Activated T-cell treated with anti-CD3 and anti-CD28 coated beads for 24 hours (primary cell): ENCODE data around the gene LCN6.
"Not testable (repeated sequence)": the region's sequence is repeated elsewhere in the genome, so short reads cannot be mapped to it uniquely, and the experiment has no call there.

Source experiments
- DNase-seq: peaks from one replicate; pipeline ENCODE4 v3.0.0-alpha.2; 2020; ENCODE audit warnings: low read depth

LCN6 gene

DNA sequence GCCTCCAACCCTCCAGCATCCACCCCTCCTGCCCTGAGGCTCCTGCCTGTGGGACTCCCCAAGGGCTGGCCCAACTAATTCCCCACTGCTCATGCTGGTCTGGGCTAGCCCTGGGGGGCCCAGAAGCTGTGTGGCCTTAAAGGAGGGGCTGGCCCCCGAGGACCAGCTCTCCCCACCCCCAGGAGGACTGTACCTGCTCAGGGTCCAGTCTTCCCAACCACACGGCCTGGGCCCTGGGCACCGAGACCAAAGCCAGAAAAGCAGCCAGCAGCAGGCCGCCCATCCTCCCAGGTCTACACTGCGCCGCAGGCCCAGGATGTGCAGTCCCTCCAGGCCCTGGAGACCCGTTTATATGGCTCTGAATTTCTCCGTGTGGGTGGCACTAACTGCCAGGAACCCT is at the start of gene LCN6:
LCN6 (minus strand) TSS at position 325 of the 400 bp plus-strand sequence; CDS start at position 283, 42 bp downstream.
- no peak for DNase-seq

DNA sequence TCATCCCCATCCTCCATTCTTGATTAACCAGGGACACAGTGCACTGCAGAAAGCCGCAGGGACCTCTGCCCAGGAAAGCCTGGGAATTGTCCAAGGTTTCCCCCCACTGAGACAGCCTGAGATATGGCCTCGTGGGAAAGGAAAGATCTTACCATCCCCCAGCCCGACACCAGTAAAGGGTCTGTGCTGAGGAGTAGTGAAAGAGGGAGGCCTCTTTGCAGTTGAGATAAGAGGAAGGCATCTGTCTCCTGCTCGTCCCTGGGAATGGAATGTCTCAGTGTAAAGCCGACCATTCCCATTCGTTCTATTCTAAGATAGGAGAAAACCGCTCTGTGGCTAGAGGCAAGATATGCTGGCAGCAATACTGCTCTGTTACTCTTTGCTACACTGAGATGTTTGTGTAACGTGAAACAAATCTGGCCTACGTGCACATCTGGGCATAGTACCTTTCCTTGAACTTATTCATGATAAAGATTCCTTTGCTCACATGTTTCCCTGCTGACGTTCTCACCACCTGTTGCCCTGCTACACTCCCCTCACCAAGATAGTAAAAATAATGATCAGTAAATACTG is 48.5 kb upstream of the LCN6 start:
- DNase-seq: not testable (repeated sequence)

DNA sequence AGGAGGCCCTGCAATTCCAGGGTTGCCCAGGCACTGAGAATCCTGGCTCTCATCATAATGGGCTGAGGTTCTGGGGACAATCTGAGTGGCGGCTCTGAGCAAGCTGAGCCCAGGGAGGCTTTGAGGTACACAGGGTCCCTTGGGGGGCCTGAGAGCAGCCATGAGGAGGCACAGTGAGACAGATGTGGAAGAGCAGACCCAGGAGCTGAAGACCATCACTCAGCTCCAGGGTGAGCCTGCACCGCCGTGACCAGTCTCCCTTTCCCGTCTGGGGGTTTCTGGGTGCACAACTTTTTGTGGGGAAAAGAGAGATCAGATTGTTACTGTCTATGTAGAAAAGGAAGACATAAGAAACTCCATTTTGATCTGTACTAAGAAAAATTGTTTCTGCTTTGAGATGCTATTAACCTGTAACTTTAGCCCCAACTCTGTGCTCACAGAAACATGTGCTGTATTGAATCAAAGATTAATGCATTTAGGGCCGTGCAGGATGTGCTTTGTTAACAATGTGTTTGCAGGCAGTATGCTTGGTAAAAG is 48.0 kb upstream of the LCN6 start, which contains the start of gene CCDC183:
CCDC183 (plus strand) TSS at position 101 of the 537 bp plus-strand sequence; CDS start at position 161, 60 bp downstream.
- no peak for DNase-seq

GRCh38 chr9:136795000-136795348 is 46.6 kb upstream of the LCN6 start:
- no peak for DNase-seq

DNA sequence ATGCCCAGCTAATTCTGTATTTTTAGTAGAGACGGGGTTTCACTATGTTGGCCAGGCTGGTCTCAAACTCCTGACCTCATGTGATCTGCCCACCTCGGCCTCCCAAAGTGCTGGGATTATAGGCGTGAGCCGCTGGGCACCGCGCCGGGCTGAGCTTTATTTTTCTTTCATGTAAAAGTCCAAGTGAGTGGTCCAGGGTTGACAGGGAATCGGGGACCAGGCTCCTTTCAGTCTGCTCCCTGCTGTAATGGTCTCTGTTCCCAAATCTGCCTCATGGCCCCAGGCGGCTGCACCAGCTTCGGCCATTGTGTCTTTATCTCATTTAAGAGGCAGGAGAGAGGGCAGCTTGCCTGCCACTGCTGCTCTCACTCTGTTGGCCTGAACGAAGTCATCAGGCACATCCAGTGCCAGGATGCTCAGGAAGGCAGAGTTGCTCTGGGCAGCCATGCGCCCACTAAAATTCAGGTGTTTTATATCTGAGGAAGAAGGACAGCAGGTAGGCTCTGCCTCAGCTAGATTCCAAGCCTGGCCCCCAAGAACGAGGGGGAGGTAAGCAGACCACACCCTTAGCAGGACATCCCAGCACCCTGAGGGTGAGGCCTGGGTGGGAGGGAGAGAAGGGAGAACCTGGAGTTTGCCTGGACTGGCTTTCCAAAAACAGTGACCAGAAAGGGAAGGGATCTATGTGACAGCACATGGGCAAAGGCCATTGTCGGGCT is 46.1 kb upstream of the LCN6 start:
- no peak for DNase-seq

GRCh38 chr9:136793086-136793946 is 45.0 kb upstream of the LCN6 start:
- DNase-seq: no peak

GRCh38 chr9:136792321-136793085 is 44.2 kb upstream of the LCN6 start:
- DNase-seq: no peak

DNA sequence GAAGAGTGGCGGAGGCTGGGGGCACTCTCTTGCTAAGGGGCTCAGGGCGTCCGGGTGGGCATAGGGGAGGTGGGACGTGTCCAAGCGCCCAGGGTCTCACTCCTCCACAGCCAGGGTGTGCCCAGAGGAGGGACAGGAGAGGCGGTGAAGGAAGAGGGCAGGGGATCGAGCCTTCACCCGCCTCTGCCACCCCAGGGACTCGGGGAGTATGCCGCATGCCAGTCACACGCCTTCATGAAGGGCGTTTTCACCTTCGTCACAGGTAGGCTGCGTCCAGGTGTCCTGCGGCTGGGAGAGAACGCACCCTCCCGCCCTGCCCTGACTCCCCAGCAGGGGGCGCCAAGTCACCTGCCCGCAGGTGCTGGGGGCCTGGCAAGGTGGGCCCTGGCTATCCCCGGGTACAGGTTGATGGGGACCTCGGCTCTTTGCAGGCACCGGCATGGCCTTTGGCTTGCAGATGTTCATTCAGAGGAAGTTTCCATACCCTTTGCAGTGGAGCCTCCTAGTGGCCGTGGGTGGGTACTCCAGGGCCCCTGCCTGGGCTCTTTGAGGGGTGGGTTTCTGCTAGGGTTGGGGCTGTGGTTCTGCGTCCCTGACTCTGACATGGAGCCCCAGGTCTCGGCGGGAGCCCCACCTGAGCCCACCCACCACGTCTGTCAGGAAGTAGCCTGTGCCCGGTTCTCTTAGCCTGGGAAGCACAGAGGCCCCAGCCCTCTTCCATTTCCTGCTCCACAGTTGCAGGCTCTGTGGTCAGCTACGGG is 43.4 kb upstream of the LCN6 start:
- peak; percentile 52 for DNase-seq

- DNase-seq: peak; percentile 100
Measured at GRCh38 chr9:136790640-136791515, 42.6 kb upstream of the LCN6 start, which contains the start of gene TMEM141. Gene TMEM141 (plus strand): TSS chr9:136791344. CDS start chr9:136791371, 27 bp downstream.

GRCh38 chr9:136789523-136789937 is 41.2 kb upstream of the LCN6 start:
- no peak for DNase-seq

- DNase-seq: not testable (repeated sequence)
Measured at GRCh38 chr9:136788644-136789522, 40.6 kb upstream of the LCN6 start.

GRCh38 chr9:136787690-136788400 is 39.5 kb upstream of the LCN6 start:
- peak; percentile 64 for DNase-seq

- DNase-seq: not testable (repeated sequence)
Measured at GRCh38 chr9:136786983-136787382, 38.7 kb upstream of the LCN6 start.

DNA sequence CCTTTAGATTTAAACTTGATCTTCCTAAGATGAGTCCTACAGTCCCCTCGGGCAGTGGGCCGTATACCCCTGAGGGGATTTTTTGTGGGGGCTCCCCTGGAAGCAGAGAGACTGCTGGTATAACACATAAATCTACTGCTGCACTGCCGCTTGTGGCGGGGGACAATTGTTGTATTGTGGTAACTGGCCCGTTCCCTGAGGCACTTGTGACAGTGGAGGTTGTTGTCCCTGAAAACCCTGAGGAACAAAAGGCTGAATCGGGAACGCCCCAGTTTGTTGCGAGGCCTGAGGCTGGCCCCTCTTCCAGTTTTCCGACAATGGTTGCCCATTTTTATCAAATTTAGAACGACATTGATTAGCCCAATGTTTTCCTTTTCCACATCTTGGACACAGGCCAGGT is 38.1 kb upstream of the LCN6 start:
- no peak for DNase-seq

DNA sequence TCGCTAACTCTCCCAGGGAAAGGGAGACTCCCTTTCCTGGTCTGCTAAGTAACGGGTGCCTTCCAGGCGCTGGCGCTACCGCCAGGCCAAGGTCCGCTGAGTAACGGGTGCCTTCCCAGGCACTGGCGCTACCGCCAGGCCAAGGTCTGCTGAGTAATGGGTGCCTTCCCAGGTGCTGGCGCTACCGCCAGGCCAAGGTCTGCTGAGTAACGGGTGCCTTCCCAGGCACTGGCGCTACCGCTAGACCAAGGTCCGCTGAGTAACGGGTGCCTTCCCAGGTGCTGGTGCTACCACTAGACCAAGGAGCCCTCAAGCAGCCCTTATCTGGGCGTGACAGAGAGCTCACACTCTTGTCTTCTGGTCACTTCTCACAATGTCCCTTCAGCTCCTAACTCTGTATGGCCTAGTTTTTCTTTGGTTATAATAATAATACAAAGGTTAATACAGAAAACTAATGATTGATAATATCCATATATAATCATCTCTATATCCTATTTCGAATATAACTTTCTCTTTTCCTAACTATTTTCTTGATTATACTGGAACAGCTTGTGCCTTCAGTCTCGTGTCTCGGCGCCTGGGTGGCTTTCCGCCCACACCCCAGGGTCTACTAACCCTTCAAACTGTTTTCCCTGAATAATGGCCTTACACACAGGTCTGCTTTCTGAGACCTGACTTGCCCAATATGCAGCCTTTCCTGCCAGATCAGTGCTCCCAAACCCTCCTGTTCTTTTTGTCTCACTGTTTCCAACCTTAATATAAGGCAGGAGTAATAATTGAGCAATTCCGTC is 37.4 kb upstream of the LCN6 start:
- DNase-seq: not testable (repeated sequence)

DNA sequence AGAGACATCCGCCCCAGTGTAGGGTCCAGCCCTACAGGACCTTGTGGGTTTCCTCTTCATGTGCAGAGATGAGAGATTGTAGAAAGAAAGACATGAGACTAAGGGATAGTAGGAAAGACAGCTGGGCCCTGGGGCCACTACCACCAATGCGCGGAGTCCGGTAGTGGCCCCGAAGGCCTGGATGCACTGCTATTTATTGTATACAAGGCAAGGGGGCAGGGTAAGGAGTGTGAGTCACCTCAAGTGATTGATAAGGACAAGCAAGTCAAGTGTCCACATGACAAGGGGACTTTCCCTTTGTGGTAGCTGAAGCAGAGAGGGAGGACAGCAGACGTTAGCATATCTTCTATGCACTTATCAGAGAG is 36.7 kb upstream of the LCN6 start:
- DNase-seq: no peak

DNA sequence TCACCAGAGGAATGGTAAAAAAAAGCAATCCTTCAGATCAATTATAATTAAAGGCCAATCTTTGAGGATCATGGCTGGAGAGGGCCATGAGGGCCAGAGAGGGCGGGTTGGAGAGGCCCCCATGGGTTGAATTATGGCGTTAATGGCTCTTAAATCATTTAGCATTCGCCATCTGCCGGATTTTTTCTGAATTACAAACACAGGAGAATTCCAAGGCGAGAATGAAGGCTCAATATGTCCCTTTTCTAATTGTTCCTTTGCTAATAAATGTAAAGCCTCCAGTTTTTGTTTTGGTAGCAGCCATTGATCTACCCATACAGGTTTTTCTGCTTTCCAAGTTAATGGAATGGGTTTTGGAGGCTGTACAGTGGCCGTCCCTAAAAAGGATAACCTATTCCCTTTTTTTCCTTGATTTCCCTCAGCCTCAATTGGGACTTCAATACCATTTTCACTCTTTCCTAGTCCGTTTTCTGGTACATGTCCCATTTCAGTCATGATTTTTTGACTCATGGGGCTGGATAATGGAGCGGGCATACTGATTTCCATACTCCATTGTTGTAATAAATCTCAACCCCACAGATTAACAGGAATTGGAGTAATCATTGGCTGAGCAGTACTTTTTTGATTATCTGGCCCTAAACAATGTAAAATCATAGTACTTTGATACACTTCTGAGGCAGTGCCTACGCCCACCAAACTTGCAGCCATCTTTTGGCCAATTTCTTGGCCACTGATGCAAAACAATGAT is 36.1 kb upstream of the LCN6 start:
- no peak for DNase-seq
